Osteocyte (in vitro differentiated cells): ENCODE results near the gene ARID2. TPM values are rescaled to one million over a fixed set of nuclear protein-coding genes. Genes with fewer than 3 reads are reported as not detected.

ENCODE experiments used
- DNase-seq: peaks from one replicate; pipeline ENCODE4 v3.0.0; 2021; ENCODE audit warnings: mixed read lengths; ENCODE audit not compliant: unreplicated experiment; ENCODE audit errors: extremely low spot score
- H3K27ac Mint-ChIP-seq: one replicate; pipeline ENCODE4 v1.8.0; 2021; ENCODE audit warnings: mild to moderate bottlenecking, mixed read lengths; ENCODE audit not compliant: unreplicated experiment
- H3K27me3 Mint-ChIP-seq: one replicate; pipeline ENCODE4 v1.8.0; 2021; ENCODE audit warnings: mixed read lengths; ENCODE audit not compliant: unreplicated experiment
- H3K36me3 Mint-ChIP-seq: one replicate; pipeline ENCODE4 v1.8.0; 2021; ENCODE audit warnings: mixed read lengths; ENCODE audit not compliant: unreplicated experiment
- H3K4me1 Mint-ChIP-seq: one replicate; pipeline ENCODE4 v1.8.0; 2021; ENCODE audit warnings: mixed read lengths; ENCODE audit not compliant: unreplicated experiment
- H3K4me3 Mint-ChIP-seq: one replicate; pipeline ENCODE4 v1.8.0; 2021; ENCODE audit warnings: mild to moderate bottlenecking, moderate library complexity, mixed read lengths; ENCODE audit not compliant: unreplicated experiment
- H3K9me3 Mint-ChIP-seq: one replicate; pipeline ENCODE4 v1.8.0; 2021; ENCODE audit warnings: mixed read lengths; ENCODE audit not compliant: unreplicated experiment
- CTCF ChIP-seq: fragments of 200-600 bp; sonication (generic); IDR thresholded peaks from 2 replicates; pipeline ENCODE4 v1.5.0; 2021; ENCODE audit warnings: antibody characterized with exemption, mild to moderate bottlenecking, moderate library complexity
- total RNA-seq: library from RNA; stranded (reverse); gene quantifications from 2 replicates; pipeline ENCODE4 v1.2.1, GENCODE V29; 2021

ARID2 gene
- total RNA-seq, 1 donor from 2014 or later, result 38.1 TPM

- Mint-ChIP-seq H3K9me3 (peaks cover 6% of the 10 kb centered on the region), H3K4me3 (no peak overlapping the region), H3K36me3 (peaks cover 65% of the 10 kb centered on the region), H3K27me3 (no peaks in the 10 kb centered on the region), H3K27ac (peak overlapping the region; percentile 72), H3K4me1 (peaks cover 21% of the 10 kb centered on the region)
- no peak for DNase-seq
- no peak for TF ChIP-seq CTCF
Observed at GRCh38 chr12:45944771-45945170, 215.3 kb downstream of the ARID2 start.

DNA sequence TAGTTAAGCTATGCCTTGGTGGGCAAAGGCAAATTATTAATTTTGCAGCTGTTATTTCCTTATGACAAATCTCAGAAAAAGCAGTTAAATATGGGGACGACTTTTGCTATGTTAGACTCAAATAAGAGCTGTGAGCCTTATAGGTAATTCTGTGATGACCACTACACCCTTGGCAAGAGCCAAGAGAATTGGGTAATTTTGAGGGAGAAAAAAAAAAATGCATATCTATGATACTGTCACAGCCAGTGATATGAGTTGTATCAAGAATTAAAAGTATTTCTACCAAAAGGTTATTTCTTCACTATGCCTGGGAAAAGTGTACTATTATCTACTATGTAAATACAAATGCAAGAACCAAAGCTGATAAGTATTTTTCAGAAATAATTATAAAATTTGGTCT lies 216.9 kb downstream of the ARID2 start:
- peaks cover 58% of the 10 kb centered on the region for H3K36me3 Mint-ChIP-seq
- no peaks in the 10 kb centered on the region for H3K27me3 Mint-ChIP-seq
- no peak overlapping the region for H3K27ac Mint-ChIP-seq
- peaks cover 3% of the 10 kb centered on the region for H3K9me3 Mint-ChIP-seq
- peaks cover 18% of the 10 kb centered on the region for H3K4me1 Mint-ChIP-seq
- no peak for DNase-seq
- no peak overlapping the region for H3K4me3 Mint-ChIP-seq
- no peak for TF ChIP-seq CTCF

- Mint-ChIP-seq H3K27me3 (no peaks in the 10 kb centered on the region), H3K4me1 (peaks cover 17% of the 10 kb centered on the region), H3K27ac (no peak overlapping the region), H3K9me3 (no peaks in the 10 kb centered on the region), H3K36me3 (peaks cover 45% of the 10 kb centered on the region), H3K4me3 (no peak overlapping the region)
- no peak for DNase-seq
- no peak for TF ChIP-seq CTCF
Observed at GRCh38 chr12:45948546-45948945, 219.0 kb downstream of the ARID2 start.
